Activated B cell treated with CpG ODN at 0.5 μM for 24 hours (primary cell): Measurements from ENCODE around the gene CCDC191. TPM values are rescaled to one million over a fixed set of nuclear protein-coding genes. Genes with fewer than 3 reads are reported as not detected.

Experiments used
- ATAC-seq: fragments of 200-7000 bp; cut with Tn5 transposase; one replicate; pipeline ENCODE4 v1.10.0; 2021; ENCODE audit warnings: low read depth, mild to moderate bottlenecking, moderate library complexity
- CTCF ChIA-PET: fragments of 350-600 bp; sonication (Branson Sonifier 250); formaldehyde crosslinking; loops from one replicate; lab custom pipeline; 2021; ENCODE audit warnings: antibody characterized with exemption; lab: Charles Lee
- POLR2A ChIA-PET: fragments of 350-600 bp; sonication (Branson Sonifier 250); formaldehyde crosslinking; loops from one replicate; lab custom pipeline; 2021; ENCODE audit warnings: antibody characterized with exemption; lab: Charles Lee
- DNase-seq: peaks from one replicate; pipeline ENCODE4 v3.0.0; 2022
- H3K27ac Mint-ChIP-seq: one replicate; pipeline ENCODE4 v1.8.0; 2020; ENCODE audit warnings: mixed read lengths
- H3K27me3 Mint-ChIP-seq: one replicate; pipeline ENCODE4 v1.8.0; 2021; ENCODE audit warnings: mixed read lengths
- H3K36me3 Mint-ChIP-seq: one replicate; pipeline ENCODE4 v1.8.0; 2021; ENCODE audit warnings: low read depth, mixed read lengths
- H3K4me1 Mint-ChIP-seq: one replicate; pipeline ENCODE4 v1.8.0; 2021; ENCODE audit warnings: mixed read lengths
- H3K4me3 Mint-ChIP-seq: one replicate; pipeline ENCODE4 v1.8.0; 2020; ENCODE audit warnings: mild to moderate bottlenecking, mixed read lengths
- H3K9me3 Mint-ChIP-seq: one replicate; pipeline ENCODE4 v1.8.0; 2020; ENCODE audit warnings: mixed read lengths
- intact Hi-C: fragments of 100-400 bp; cut with micrococcal nuclease; formaldehyde crosslinking; loops from one replicate; pipeline ENCODE4 v1.15.1; 2024
- total RNA-seq: library from RNA; stranded (reverse); gene quantifications from 2 replicates; pipeline ENCODE4 v1.2.3, GENCODE V29; 2022
- TF ChIP-seq, protein P1 (sequence below): fragments of 200-600 bp; IDR thresholded peaks from one replicate; pipeline ENCODE4 v1.8.0; 2022; ENCODE audit warnings: antibody characterized with exemption, mild to moderate bottlenecking

The CCDC191 gene
- 14.7 and 17.2 TPM in 2 replicates for total RNA-seq

GRCh38 chr3:114056130-114057010 lies at the start of gene CCDC191, which contains the start of gene QTRT2:
Gene CCDC191, minus strand, starts transcription at chr3:114056526. Its CDS starts 60 bp downstream, at chr3:114056466.
Gene QTRT2, plus strand, starts transcription at chr3:114056737. Its CDS starts 8,521 bp downstream, at chr3:114065258.
- TF ChIP-seq, protein P1, sequence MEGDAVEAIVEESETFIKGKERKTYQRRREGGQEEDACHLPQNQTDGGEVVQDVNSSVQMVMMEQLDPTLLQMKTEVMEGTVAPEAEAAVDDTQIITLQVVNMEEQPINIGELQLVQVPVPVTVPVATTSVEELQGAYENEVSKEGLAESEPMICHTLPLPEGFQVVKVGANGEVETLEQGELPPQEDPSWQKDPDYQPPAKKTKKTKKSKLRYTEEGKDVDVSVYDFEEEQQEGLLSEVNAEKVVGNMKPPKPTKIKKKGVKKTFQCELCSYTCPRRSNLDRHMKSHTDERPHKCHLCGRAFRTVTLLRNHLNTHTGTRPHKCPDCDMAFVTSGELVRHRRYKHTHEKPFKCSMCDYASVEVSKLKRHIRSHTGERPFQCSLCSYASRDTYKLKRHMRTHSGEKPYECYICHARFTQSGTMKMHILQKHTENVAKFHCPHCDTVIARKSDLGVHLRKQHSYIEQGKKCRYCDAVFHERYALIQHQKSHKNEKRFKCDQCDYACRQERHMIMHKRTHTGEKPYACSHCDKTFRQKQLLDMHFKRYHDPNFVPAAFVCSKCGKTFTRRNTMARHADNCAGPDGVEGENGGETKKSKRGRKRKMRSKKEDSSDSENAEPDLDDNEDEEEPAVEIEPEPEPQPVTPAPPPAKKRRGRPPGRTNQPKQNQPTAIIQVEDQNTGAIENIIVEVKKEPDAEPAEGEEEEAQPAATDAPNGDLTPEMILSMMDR, result no peak
- CTCF ChIA-PET, result interaction anchor here (0.7 to 1.9 kb wide), 3 partner anchors 46 to 75 kb away, joined by 3 to 14 read pairs (median 6); no protein-coding TSS in a partner anchor
- peak within 1 kb of the TSS; percentile 99 for H3K27ac Mint-ChIP-seq
- intact Hi-C loops, result loop anchor here (1.0 to 2.0 kb wide), 13 partner anchors 51 to 1728 kb away; partner anchors contain the start of genes GRAMD1C, NAA50, SPICE1 and USF3
- POLR2A ChIA-PET, result interaction anchor here (0.6 to 4.6 kb wide), 15 partner anchors 46 to 1728 kb away, joined by 3 to 53 read pairs (median 3); partner anchors contain the start of genes ATP6V1A, NAA50 and USF3
- H3K4me1 Mint-ChIP-seq, result peaks cover 55% of the 10 kb centered on the region
- no peaks in the 10 kb centered on the region for H3K9me3 Mint-ChIP-seq
- ATAC-seq, result peak; percentile 95
- DNase-seq, result peak; percentile 89
- H3K36me3 Mint-ChIP-seq, result peaks cover 38% of the 10 kb centered on the region
- peak within 1 kb of the TSS; percentile 99 for H3K4me3 Mint-ChIP-seq
- H3K27me3 Mint-ChIP-seq, result peaks cover 3% of the 10 kb centered on the region

- H3K4me1 Mint-ChIP-seq, result no peaks in the 10 kb centered on the region
- POLR2A ChIA-PET, result interaction anchor here (0.7 kb wide), 1 partner anchor 44 kb away, joined by 11 read pairs; no protein-coding TSS in a partner anchor
- H3K4me3 Mint-ChIP-seq, result no peak overlapping the region
- TF ChIP-seq, protein P1, result no peak
- H3K27ac Mint-ChIP-seq, result no peak overlapping the region
- CTCF ChIA-PET, result no interaction called here
- H3K27me3 Mint-ChIP-seq, result peaks cover 6% of the 10 kb centered on the region
- no peak for DNase-seq
- intact Hi-C loops, result no loop called here
- ATAC-seq, result no peak
- peaks cover 2% of the 10 kb centered on the region for H3K9me3 Mint-ChIP-seq
- no peaks in the 10 kb centered on the region for H3K36me3 Mint-ChIP-seq
These were observed 48.1 kb upstream of the CCDC191 start for GRCh38 chr3:114104414-114104813.

GRCh38 chr3:114103858-114104257 lies 47.5 kb upstream of the CCDC191 start:
- TF ChIP-seq, protein P1, result no peak
- ChIA-PET POLR2A (interaction anchor here (0.7 kb wide), 1 partner anchor 44 kb away, joined by 11 read pairs; no protein-coding TSS in a partner anchor), CTCF (no interaction called here)
- Mint-ChIP-seq H3K27ac (no peak overlapping the region), H3K4me3 (no peak overlapping the region), H3K9me3 (peaks cover 2% of the 10 kb centered on the region), H3K36me3 (no peaks in the 10 kb centered on the region), H3K27me3 (peaks cover 4% of the 10 kb centered on the region), H3K4me1 (no peaks in the 10 kb centered on the region)
- intact Hi-C loops, result no loop called here
- no peak for ATAC-seq
- DNase-seq, result no peak

- intact Hi-C loops, result no loop called here
- Mint-ChIP-seq H3K4me3 (no peak overlapping the region), H3K9me3 (peaks cover 2% of the 10 kb centered on the region), H3K27ac (no peak overlapping the region), H3K4me1 (no peaks in the 10 kb centered on the region), H3K27me3 (peaks cover 4% of the 10 kb centered on the region), H3K36me3 (no peaks in the 10 kb centered on the region)
- TF ChIP-seq, protein P1, result no peak
- POLR2A ChIA-PET, result no interaction called here
- CTCF ChIA-PET, result no interaction called here
- DNase-seq (no peak), ATAC-seq (no peak)
These were observed 46.9 kb upstream of the CCDC191 start for GRCh38 chr3:114103181-114103580.

- Mint-ChIP-seq H3K4me3 (no peak overlapping the region), H3K27ac (no peak overlapping the region), H3K27me3 (no peaks in the 10 kb centered on the region), H3K36me3 (no peaks in the 10 kb centered on the region), H3K9me3 (peaks cover 2% of the 10 kb centered on the region), H3K4me1 (no peaks in the 10 kb centered on the region)
- CTCF ChIA-PET, result no interaction called here
- ATAC-seq, result no peak
- intact Hi-C loops, result no loop called here
- POLR2A ChIA-PET, result no interaction called here
- TF ChIP-seq, protein P1, result no peak
- no peak for DNase-seq
These were observed 44.8 kb upstream of the CCDC191 start for GRCh38 chr3:114101101-114101500.
